Right forelimb (tissue), 1 donor: ENCODE measurements around the gene PDE4D.
"Not testable (repeated sequence)": the region's sequence is repeated elsewhere in the genome, so short reads cannot be mapped to it uniquely, and the experiment has no call there.

ENCODE experiments used
- DNase-seq: peaks from one replicate; pipeline ENCODE4 v3.0.0-alpha.2; 2018

Gene PDE4D

DNA sequence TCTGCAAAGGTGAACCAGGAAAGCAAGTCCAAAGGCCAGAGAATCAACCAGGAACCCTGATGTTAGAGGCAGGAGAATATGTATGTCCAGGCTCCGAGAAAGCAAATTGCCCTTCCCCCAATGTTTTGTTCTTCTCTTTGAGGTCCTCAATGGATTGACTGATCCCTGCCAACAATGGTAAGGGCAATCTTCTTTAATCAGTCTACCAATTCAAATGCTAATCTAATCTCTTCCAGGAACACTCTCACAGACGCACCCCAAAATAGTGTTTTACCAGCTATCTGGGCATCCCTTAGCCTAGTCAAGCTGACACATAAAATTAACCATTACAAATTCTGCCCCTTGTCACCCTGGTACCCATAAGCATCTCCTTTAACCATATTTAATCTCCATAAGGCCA is 912.6 kb downstream of the PDE4D start:
- DNase-seq = no peak

DNA sequence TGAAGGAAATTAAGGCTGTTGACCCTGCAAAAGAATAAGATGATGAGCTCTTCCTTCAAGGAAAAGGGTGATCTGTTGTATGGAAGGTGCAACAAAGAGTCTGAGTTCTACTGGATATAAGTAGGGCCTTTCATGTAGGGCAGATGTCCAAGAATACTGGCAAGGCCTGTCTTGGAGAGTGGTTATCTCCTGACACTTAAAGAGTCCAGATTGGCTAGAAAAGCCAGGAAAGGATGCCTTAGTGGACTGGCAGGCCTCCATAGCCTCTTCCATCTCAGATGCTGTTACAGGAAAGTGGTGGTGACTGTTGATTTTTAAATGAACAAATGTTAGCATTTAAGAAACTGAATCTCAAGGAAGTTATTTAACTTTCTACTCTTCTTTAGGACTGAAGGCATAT is 914.4 kb downstream of the PDE4D start:
- no peak for DNase-seq

DNA sequence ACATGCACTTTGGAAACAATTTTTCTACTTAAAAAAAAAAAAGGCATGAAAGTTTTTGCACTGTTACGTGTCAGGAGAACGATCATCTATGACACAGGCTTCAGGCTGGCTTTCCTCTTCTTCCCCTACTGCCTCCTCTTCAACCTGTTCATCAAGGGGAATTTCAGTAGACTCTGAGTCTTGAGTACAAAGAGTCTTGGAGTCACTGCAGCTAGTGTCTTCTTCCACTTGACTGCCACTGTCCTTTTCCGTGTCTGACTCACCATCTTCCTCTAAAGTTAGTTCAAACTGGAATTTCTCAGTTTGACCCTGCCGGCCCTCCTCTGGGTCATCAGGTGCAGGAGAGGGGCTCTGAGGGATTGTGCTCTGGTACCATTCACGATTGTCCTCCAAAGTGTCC is 918.9 kb downstream of the PDE4D start:
- no peak for DNase-seq

DNA sequence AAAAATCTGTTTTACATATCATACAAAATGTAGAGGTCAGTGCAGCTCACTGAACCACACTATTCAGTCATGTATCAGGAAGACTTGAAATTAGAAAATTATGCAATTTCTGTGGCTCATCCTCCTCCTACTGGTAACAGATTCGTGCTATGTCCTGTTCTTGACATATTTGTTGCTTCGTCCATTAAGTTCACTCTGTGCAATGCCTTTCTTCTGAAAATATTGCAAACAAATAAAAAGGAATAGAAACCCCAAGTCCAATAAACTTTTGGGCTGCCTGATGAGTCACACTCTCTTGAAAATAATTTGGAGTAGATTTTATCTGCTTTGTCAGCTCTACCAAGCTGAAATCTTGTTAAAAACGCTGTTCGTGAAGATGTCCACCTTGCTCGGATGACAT is 919.4 kb downstream of the PDE4D start:
- DNase-seq = no peak

DNA sequence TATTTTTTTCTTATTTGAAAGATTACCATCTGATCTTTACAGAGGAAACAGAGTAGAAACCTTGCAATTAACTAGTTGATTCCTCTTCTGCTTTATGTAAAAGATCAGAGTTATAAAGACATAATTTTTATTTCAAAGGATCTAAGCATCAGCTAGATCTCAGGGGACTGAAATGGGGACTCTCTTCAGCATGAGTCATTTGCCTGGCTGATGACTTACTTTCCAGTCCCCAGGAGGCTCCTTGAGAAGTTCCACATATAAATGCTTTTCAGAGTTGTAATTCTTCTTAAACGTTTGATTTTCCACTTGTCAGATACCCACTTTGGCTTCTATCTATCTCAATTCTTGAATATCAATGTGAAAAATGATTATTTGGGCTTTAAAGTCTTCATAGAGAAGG is 921.2 kb downstream of the PDE4D start:
- DNase-seq = no peak

DNA sequence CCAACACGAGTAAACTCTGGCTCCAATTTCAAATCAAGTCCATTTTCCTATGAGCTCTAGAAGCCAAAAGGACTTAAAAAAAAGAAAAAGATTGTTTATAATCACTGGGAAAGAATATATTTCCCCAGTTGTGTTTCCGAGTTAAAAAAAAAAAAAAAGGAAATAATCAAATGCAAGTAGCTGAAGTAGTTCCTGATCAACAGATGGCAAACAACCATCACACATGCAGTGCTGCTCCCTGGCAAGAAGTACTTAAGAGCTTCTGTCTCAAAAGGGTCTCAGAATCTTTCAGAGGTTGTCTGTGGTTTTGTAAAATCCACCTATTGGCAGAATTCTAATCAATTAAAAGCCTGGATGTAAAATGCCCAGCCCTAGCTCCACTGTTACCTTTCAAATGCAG is 922.8 kb downstream of the PDE4D start:
- no peak for DNase-seq

DNA sequence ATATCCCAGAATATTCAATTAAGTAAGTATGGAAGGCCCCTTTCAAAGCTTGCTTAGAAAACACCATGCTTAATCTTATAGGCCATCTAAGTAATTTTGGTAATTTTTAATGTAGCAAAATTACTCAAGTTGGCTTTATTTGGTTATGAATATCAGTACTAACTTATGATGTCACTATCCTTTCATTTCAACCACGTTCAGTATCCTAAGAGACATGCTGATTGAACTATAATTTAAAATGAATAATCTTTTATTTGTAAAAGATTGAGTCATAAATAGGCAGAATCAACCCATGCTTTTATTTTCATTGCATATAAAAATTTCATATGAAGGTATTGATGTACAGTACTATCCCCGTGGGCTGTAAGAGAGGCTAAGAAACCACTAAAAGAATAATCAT is 923.7 kb downstream of the PDE4D start:
- no peak for DNase-seq

DNA sequence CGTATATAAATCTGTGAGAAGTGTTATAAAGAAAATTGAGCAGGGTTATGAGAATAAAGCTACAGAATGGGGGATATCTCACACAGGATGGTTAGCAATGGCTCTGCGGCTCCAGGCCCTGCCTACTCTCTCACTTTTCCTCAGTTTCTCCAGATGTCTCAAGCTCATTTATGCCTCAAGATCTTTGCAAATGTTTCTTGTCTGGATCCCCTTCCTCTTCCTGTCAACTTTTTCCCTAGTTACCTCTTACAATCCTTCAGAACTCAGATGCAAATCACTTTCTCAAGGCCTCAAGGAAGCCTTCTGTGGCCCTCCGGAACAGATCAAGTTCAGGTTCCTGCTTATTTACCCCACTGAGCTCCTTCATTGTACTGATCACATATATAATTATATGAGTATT is 924.3 kb downstream of the PDE4D start:
- no peak for DNase-seq

DNA sequence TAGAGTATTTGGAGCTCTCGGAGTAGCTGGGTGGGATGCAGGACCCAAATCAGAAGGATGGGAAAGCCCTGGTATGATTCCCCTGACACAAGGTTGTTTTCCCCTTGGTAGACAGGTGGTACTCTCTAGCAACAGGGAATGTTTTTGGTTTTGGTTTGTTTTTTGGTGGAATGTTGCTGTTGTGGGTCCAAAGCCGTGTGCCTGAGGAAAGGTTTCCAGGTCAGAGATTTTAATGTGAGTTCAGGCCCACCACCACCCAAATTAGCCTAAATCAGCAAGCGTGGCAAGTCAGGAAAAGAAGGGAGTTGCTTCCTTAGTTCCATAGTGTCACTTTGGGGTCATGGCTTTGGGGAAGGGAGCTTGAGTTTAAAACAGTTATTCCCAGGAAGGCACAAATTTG is 925.2 kb downstream of the PDE4D start:
- DNase-seq = no peak

DNA sequence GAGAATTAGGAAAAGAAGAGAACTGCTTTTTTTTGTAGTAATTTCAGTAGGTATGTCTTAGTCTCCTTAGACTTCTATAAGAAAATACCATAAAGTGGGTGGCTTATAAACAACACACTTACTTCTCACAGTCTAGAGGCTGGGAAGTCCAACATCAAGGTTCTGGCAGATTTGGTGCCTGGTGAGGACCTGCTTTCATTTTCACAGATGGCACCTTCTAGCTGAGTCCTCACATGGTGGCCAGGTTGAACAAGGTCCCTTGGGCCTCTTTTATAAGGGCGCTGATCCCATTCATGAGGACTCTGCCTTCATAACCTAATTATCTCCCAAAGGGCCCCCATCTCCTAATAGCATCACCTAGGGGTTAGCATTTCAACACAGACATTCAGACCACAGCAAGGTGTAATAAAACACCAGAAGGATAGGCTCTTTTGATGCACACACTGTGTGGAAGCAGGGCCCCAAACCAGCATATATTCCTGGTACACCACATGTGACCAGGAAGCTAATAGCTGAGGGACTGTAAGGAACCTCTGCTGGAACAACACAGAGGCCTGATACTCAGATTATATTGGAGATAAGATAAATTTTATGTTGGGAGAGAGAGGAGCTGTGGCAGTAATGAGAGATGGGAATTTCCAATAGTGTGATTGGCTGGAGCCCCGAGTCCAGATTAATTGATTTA is 925.8 kb downstream of the PDE4D start:
- DNase-seq = no peak

DNA sequence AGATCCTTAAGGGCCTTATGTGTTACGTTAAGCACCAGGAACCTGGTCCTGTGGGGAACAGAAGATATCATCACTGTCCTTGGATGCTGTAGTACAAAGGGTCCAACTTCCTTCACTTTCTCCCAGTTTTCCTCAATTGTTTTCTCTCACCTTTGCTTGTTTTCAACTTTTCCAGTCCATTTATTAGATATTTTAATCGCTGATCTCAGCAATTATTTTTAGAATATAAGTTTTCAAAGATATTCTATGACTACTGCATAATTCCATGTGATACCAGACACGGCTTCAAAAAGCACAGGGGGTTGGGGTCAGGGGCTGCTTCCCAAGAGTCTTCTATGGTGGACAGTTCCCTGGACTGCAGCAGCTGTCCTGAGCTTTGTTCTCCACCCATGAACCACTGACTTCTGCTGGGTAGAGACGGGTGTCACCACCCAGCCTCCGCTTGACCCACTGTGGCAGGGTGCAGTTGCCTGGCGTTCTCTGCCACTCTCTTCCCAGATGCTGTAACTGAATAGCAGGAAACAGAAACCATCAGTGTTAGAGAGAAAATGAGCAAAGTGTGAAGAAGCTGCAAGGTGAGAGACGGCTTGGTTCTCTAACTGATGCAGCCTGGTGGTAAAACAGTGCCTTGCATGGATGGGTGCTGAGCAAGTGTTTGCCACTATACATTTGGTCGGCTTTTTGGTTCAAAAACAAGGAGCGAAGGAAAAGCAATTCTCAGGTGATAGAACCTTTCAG is 927.7 kb downstream of the PDE4D start:
- DNase-seq = no peak

DNA sequence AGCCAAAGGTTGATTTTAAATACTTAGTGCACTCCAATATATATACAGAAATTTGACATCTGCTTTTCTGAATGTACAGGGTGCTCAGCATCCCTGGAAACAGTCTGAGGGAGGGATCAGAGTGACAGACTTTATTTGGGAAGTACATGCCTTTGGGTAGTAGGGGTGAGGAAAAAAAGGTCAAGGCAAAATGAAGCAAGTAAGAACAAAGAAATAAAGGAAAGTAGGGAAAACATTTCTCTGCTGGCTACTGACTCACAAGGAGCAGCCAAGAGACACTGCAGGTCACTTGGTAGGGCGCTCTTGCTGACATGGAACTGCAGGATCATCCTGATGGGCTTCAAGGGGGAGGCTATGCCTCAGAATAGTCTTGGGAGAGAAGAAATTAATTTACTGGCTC is 929.7 kb downstream of the PDE4D start:
- DNase-seq = no peak

DNA sequence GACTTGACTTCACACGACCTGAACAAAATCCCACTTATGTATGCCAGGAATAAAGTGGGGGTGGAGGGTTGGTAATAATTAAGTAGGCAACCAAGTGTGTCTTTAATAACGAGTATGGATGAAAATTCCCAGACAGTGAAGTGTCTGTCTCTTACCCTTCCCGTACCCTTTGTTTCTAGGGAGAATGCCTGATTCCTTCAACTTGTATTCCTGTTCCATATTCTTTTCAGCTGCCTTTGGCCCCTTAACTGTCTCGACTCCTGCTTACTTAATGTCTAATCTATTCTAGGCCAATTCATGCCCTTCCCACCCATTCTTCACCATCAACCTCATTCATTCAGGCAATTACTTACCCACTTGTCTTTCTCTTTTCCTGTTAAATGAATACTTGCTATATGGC is 930.2 kb downstream of the PDE4D start:
- DNase-seq = no peak

DNA sequence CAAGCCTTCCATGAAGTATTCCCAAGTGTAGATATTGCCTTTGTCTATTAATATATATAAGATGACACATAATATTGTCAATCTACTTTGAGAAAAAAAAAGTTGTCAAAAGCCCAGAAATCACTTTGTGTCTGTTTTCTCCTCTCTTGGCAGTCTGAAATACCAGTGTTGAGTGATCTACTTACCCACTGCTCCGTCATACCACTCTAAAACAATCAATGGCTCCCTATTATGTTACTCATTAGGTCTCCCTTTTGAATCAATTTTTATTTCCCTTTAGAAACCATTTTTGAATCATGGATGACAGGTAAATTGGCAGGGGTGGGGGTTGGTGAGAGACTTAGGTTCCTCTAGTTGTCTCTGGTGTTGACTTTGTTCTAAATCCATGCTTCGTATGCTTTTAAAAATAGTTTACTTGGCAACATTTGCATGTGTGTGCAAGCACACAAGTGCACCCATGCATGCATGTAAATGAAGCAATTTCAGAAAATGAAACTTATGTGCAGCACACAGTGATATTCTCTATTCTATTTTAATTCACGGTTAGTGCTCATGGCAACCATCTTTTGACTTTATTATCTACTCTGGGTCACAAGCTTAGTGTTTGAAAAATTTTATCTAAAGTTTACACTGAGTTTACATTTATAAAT is 931.8 kb downstream of the PDE4D start:
- no peak for DNase-seq

DNA sequence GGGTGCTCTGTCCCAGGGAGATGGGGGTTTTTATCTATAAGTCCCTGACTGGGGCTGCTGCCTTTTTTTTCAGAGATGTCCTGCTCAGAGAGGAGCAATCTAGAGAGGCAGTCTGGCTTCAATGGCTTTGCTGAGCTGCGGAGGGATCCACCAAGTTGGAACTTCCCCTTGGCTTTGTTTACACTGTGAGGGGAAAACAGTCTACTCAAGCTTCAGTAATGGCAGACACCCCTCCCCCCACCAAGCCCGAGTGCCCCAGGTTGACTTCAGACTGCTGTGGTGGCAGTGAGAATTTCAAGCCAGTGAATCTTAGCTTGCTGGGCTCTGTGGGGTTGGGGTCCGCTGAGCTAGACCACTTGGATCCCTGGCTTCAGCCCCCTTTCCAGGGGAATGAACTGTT is 934.8 kb downstream of the PDE4D start:
- DNase-seq = no peak

DNA sequence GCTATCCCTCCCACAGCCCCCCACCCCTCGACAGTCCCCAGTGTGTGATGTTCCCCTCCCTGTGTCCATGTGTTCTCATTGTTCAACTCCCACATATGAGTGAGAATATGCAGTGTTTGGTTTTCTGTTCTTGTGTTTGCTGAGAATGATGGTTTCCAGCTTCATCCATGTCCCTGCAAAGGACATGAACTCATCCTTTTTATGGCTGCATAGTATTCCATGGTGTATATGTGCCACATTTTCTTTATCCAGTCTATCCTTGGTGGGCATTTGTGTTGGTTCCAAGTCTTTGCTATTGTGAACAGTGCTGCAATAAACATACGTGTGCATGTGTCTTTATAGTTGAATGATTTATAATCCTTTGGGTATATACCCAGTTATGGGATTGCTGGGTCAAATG is 940.3 kb downstream of the PDE4D start:
- DNase-seq = not testable (repeated sequence)

DNA sequence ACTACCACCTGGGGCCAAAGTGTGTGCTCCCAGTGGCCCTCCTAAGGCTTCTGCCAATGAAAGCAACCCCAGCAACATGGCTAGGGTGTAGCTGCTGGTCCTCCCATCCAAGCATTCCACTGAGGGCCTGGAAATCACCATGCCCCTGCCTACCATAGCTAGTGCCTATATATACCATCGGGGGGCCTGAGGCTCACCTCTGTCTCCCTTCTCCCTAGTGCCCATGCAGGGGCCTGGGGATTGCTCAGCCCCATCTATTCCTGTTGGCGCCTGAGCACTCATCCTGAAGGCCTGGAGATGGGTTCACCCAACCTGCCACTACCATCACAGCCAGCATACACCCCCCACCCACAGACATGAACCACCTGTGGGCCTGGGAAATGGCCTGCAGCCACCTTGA is 943.3 kb downstream of the PDE4D start:
- DNase-seq = no peak

DNA sequence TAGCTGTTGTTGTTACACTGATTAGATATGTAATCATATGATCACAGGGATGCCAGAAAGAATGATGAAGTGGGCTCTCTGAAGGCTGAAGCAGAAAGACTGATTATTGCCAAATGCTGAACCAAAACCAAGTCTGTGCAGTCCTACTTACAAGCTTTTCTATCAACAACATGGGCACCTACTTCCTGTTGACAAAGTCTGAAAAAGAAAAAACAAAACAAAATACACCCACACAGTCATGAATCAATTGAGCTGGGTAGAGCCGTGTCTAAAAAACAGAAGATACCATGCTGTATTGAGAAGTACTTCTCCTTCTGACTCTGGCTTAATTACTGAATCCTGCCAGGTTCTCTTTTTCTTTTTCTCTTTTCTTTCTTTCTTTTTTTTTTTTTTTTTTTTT is 947.3 kb downstream of the PDE4D start:
- DNase-seq = no peak

DNA sequence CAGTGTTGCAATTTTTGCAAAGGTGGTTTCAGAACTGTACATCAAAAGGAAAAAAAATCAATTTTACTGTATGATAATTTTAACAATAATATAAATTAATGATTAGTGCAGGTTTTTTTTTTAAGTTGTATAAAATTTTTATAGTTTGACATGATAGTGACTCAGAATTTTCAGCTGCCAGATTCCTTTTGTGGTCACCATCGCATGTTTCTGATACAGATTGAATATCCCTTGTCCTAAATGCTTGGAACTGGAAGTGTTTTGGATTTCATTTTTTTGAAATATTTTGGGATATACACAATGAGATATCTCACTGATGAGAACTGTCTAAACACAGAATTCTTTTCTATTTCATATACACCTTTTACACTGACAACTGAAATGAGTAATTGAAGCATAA is 949.3 kb downstream of the PDE4D start:
- no peak for DNase-seq

DNA sequence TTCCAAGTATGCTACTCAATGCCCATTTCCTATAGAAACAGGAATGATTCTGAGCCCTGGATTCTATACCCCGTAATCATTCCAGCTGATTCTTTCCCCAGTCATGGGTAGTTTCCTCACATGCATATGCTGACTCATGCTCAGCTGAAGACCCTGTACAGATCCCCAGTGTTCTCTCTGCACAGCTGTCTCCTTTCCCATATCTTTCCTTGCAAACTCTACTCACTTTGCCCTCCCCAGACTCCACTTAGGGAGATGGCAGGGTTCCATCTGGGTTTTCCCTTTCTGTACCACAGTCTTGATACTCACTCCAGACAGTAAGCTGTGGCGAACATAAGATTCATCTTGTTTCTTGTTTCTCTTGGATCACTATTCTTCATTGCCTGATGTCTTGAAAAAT is 953.1 kb downstream of the PDE4D start:
- DNase-seq = no peak

DNA sequence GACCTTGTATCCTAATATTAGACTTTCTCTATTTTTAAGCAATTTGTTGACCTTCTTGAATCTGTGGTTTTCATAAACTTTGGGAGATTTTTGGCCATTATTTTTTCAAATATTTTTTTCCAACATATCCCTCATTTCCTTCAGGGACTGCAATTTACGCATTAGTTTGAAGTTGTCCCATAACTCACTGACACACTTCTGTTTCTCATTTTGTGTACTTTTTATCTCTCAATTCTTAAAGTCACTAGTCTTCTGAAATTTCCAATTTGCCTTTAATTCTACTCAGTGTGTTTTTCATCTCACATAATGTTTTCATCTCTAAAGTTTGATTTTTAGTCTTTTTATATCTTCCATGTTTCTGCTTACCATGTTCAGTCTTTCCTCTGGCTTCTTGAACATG is 953.9 kb downstream of the PDE4D start:
- no peak for DNase-seq

DNA sequence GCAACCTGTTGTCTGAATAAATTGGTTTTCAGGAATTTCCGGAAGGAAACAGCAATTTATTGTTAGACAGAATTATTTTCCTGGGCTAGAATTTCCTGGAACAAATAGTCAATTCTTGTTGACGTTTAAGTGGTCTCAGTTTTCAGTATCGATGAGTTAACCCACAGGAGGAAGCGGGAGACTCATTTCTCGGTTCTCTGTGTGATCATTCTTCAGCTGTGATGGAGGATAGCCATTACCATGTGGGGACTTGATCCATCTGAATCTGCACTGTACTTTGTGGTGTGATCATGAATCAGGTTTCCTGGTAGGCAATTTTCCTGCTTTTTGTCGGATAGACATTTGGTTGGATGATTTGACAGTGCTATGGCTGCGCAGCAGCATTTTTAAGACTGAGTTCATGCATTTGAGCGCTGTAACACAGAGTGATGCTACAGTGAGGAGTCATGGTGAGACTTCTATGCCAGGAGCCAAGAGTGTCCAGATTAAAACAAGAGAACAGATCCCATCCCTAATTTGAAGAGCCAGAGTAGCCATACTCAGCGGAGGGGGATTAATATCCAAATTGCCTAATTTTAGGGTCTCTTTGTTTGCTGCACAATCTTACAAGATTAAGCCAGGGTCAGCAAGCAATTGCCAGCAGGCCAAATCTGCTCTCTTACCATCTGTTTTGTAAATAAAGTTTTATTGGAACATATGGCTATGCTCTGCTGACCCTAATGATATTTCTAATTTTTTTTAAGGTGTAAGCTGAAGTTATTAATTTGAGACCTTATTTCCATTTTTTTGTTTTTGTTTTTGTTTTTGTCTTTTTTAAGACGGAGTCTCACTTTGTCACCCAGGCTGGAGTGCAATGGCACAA is 954.7 kb downstream of the PDE4D start:
- no peak for DNase-seq

DNA sequence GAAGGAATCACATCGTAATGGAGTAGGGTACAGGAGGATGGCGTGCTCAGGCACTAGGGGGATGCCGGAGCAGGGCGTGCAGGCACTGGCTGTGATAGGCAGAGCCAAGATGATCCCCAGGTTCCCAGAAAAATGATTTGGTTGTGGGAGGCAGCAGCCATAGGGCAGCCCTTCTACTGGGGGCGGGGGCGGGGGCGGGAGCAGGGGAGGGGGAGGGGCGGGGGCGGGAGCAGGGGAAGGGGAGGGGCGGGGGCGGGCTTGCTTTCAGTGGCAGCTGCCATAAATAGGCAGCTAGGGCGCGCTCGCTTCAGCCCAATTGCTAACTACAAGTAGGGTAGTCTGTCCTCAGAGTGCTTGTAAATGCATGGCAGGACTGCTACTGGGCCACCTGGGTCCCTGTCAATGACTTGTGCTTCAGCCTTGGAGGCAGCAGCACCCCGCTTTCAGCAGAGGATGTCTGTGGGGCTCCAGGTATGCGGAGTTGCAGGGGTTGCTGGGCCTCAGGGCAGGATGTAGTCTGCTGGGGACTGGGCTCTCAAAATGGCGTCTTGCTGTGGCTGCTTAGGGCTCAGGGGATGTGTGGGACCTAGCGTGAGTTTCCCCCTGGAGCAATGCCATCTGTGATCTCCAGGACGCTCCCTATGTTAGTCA is 956.4 kb downstream of the PDE4D start:
- no peak for DNase-seq
